IMR-90 (cell line): ENCODE measurements around the gene GPR35. TPM values are rescaled to one million over a fixed set of nuclear protein-coding genes. Genes with fewer than 3 reads are reported as not detected.

Experiments used
- ATAC-seq: fragments of 200-7000 bp; cut with Tn5 transposase; 2 replicates; pipeline ENCODE4 v1.9.1; 2020; ENCODE audit warnings: low read depth, mild to moderate bottlenecking, moderate library complexity
- BruUV-seq: library from RNA; stranded (reverse); fragments of 400-500 nt; replicated peaks from 2 replicates; lab custom pipeline; 2021; lab: Mats Ljungman, UMichigan
- CTCF ChIA-PET: fragments of 300-600 bp; formaldehyde crosslinking; extraction: SDS; loops from one replicate; lab custom pipeline; 2021; ENCODE audit warnings: antibody characterized with exemption; lab: Yijun Ruan, JAX
- POLR2A ChIA-PET: fragments of 300-600 bp; sonication (Branson Sonifier 250); formaldehyde crosslinking; loops from one replicate; lab custom pipeline; 2022; ENCODE audit warnings: antibody characterized with exemption; ENCODE audit not compliant: unreplicated experiment; lab: Charles Lee
- DNase-seq: peaks from one replicate; pipeline ENCODE4 v3.0.0; 2013
- H2AFZ ChIP-seq: replicated peaks from 2 replicates; pipeline ENCODE3; 2013; ENCODE audit warnings: low read length, mild to moderate bottlenecking; ENCODE audit not compliant: poor library complexity
- H2AK5ac ChIP-seq: 2 replicates; pipeline ENCODE4 v1.6.1; 2013; ENCODE audit warnings: low read depth, low read length, inconsistent platforms
- H2AK9ac ChIP-seq: replicated peaks from 2 replicates; pipeline ENCODE3; 2013; ENCODE audit warnings: mild to moderate bottlenecking, low read depth, low read length, moderate library complexity; ENCODE audit not compliant: poor library complexity
- H2BK120ac ChIP-seq: 2 replicates; pipeline ENCODE4 v1.6.1; 2013; ENCODE audit warnings: low read depth, low read length, inconsistent platforms
- H2BK15ac ChIP-seq: 3 replicates; pipeline ENCODE4 v1.6.1; 2013; ENCODE audit warnings: low read depth, low read length, inconsistent platforms
- H2BK20ac ChIP-seq: 2 replicates; pipeline ENCODE4 v1.6.1; 2013; ENCODE audit warnings: low read depth, mild to moderate bottlenecking, inconsistent platforms, low read length, moderate library complexity
- H2BK5ac ChIP-seq: 2 replicates; pipeline ENCODE4 v1.6.1; 2013; ENCODE audit warnings: mild to moderate bottlenecking, low read depth, low read length, inconsistent platforms; ENCODE audit not compliant: poor library complexity, severe bottlenecking
- H3K14ac ChIP-seq: replicated peaks from 2 replicates; pipeline ENCODE4 v1.6.1; 2013; ENCODE audit warnings: low read depth, low read length, inconsistent platforms
- H3K18ac ChIP-seq: 2 replicates; pipeline ENCODE4 v1.6.1; 2013; ENCODE audit warnings: low read depth, low read length, control low read depth
- H3K23ac ChIP-seq: 2 replicates; pipeline ENCODE4 v1.6.1; 2013; ENCODE audit warnings: low read depth, low read length, inconsistent platforms
- H3K27ac ChIP-seq: 2 replicates; pipeline ENCODE4 v1.5.1; 2013; ENCODE audit warnings: mild to moderate bottlenecking, control low read depth, low read length; ENCODE audit not compliant: insufficient read depth
- H3K27me3 ChIP-seq: 2 replicates; pipeline ENCODE4 v1.6.1; 2013; ENCODE audit warnings: low read length; ENCODE audit not compliant: control insufficient read depth, insufficient read depth
- H3K36me3 ChIP-seq: 2 replicates; pipeline ENCODE4 v1.6.1; 2013; ENCODE audit warnings: low read length, mixed read lengths; ENCODE audit not compliant: control insufficient read depth, insufficient read depth
- H3K4ac ChIP-seq: 2 replicates; pipeline ENCODE4 v1.6.1; 2013; ENCODE audit warnings: low read depth, low read length, inconsistent platforms
- H3K4me1 ChIP-seq: 2 replicates; pipeline ENCODE4 v1.6.1; 2013; ENCODE audit warnings: low read length, mixed read lengths; ENCODE audit not compliant: control insufficient read depth, insufficient read depth
- H3K4me2 ChIP-seq: 2 replicates; pipeline ENCODE4 v1.6.1; 2013; ENCODE audit warnings: low read depth, mild to moderate bottlenecking, control low read depth, low read length, moderate library complexity
- H3K4me3 ChIP-seq: 2 replicates; pipeline ENCODE4 v1.5.1; 2013; ENCODE audit warnings: low read depth, mild to moderate bottlenecking, control low read depth, low read length, moderate library complexity; ENCODE audit not compliant: insufficient read depth
- H3K56ac ChIP-seq: 2 replicates; pipeline ENCODE4 v1.6.1; 2013; ENCODE audit warnings: low read length, inconsistent platforms; ENCODE audit not compliant: insufficient read depth; ENCODE audit errors: extremely low read depth
- H3K79me1 ChIP-seq, 2 experiments: 2 replicates each; pipeline ENCODE4 v1.6.1; 2013; ENCODE audit warnings: low read length in 2 of 2, inconsistent platforms in 1 of 2, low read depth in 1 of 2
- H3K9ac ChIP-seq: 2 replicates; pipeline ENCODE4 v1.6.1; 2013; ENCODE audit warnings: low read depth, low read length, control low read depth
- H3K9me1 ChIP-seq: 2 replicates; pipeline ENCODE4 v1.6.1; 2013; ENCODE audit warnings: low read length, inconsistent platforms; ENCODE audit not compliant: insufficient read depth
- H3K9me3 ChIP-seq: 2 replicates; pipeline ENCODE4 v1.6.1; 2013; ENCODE audit warnings: low read length; ENCODE audit not compliant: control insufficient read depth, insufficient read depth
- H4K20me1 ChIP-seq: 2 replicates; pipeline ENCODE4 v1.6.1; 2013; ENCODE audit warnings: low read length, inconsistent platforms; ENCODE audit not compliant: insufficient read depth
- H4K5ac ChIP-seq: 2 replicates; pipeline ENCODE4 v1.6.1; 2013; ENCODE audit warnings: mild to moderate bottlenecking, low read depth, low read length, control low read depth
- H4K8ac ChIP-seq, 2 experiments: 2 replicates each; pipeline ENCODE4 v1.6.1; 2013; ENCODE audit warnings: low read depth in 2 of 2, low read length in 2 of 2, control low read depth in 1 of 2, inconsistent platforms in 1 of 2
- H4K91ac ChIP-seq: 2 replicates; pipeline ENCODE4 v1.6.1; 2013; ENCODE audit warnings: low read depth, low read length, inconsistent platforms; ENCODE audit not compliant: insufficient read depth
- CEBPB ChIP-seq: IDR thresholded peaks from 2 replicates; pipeline ENCODE4 v1.6.1; 2012; ENCODE audit warnings: low read depth, low read length, improper control_type of control experiment
- CHD1 ChIP-seq: IDR thresholded peaks from 2 replicates; pipeline ENCODE4 v1.6.1; 2012; ENCODE audit warnings: low read depth, low read length, improper control_type of control experiment
- RCOR1 ChIP-seq: IDR thresholded peaks from 2 replicates; pipeline ENCODE4 v1.6.1; 2012; ENCODE audit warnings: mild to moderate bottlenecking, low read length, improper control_type of control experiment; ENCODE audit not compliant: insufficient replicate concordance
- SMC3 ChIP-seq: fragments of 150-350 bp; IDR thresholded peaks from 2 replicates; pipeline ENCODE4 v1.6.1; 2016; ENCODE audit warnings: low read depth, mild to moderate bottlenecking, antibody characterized with exemption, low read length, moderate library complexity
- WGBS, 2 experiments: methylation state at CpG; one replicate each; pipeline versions ENCODE4 v1.1.5 to v1.1.7; 2013; ENCODE audit warnings: missing lambda C conversion rate in 2 of 2; ENCODE audit not compliant: insufficient read length in 1 of 2; ENCODE audit errors: extremely low coverage in 2 of 2; 5-methylcytosine and 5-hydroxymethylcytosine counted together
- dilution Hi-C: fragments of 300-500 bp; cut with HindIII; formaldehyde crosslinking; loops from one replicate; pipeline ENCODE4 v1.14.3; 2018; ENCODE audit warnings: low sequenced_read_pairs; ENCODE audit not compliant: unreplicated experiment
- in situ Hi-C: fragments of 300-500 bp; cut with MboI; formaldehyde crosslinking; loops from 3 replicates; pipeline ENCODE4 v1.14.3; 2019; ENCODE audit warnings: low sequenced_read_pairs, inconsistent platforms, mixed read lengths
- intact Hi-C: fragments of 100-400 bp; cut with micrococcal nuclease; formaldehyde crosslinking; loops from 2 replicates; pipeline ENCODE4 v1.10.0; 2022
- polyA plus RNA-seq, 3 experiments: library from polyadenylated mRNA; depleted of rRNA; stranded (reverse); fragments of >200 nt; gene quantifications; 2 replicates each; pipeline ENCODE4 v1.2.3, GENCODE V29; 2012; ENCODE audit warnings: low replicate concordance in 1 of 3
- total RNA-seq: library from RNA; depleted of rRNA; stranded (reverse); fragments of >200 nt; gene quantifications from 2 replicates; pipeline ENCODE4 v1.2.3, GENCODE V29; 2012

The GPR35 gene
- total and polyA plus RNA-seq, 2 of the 4 experiments (the other 2 are of a cell fraction), result 0.31 TPM; not detected in 1

GRCh38 chr2:240627736-240628506, 2.6 kb downstream of the GPR35 start:
- H3K4me3 ChIP-seq, result no peak overlapping the region
- dilution Hi-C loops, result no loop called here
- H2AK9ac ChIP-seq, result no peak overlapping the region
- TF ChIP-seq CEBPB, result no peak
- no peak for TF ChIP-seq RCOR1
- TF ChIP-seq CHD1, result no peak
- TF ChIP-seq SMC3, result no peak
- no peaks in the 10 kb centered on the region for H3K79me1 ChIP-seq
- no peak overlapping the region for H4K8ac ChIP-seq
- ChIA-PET CTCF (no interaction called here), POLR2A (no interaction called here)
- H2BK5ac ChIP-seq, result no peak overlapping the region
- no peaks in the 10 kb centered on the region for H3K36me3 ChIP-seq
- BruUV-seq, result no TSS peak
- no peak overlapping the region for H3K9ac ChIP-seq
- H2BK120ac ChIP-seq, result no peak overlapping the region
- H3K56ac ChIP-seq, result no peak overlapping the region
- no peak overlapping the region for H3K27ac ChIP-seq
- no peak overlapping the region for H3K4me2 ChIP-seq
- peaks cover 2% of the 10 kb centered on the region; the same call in 1 of the 2 replicates for H3K4me1 ChIP-seq
- H3K9me1 ChIP-seq, result no peaks in the 10 kb centered on the region
- H2AK5ac ChIP-seq, result no peak overlapping the region
- H4K20me1 ChIP-seq, result no peaks in the 10 kb centered on the region
- intact Hi-C loops, result no loop called here
- no peak overlapping the region for H3K18ac ChIP-seq
- no CpG with 5 or more reads among the region's 17 CpGs for WGBS, 2 experiments
- no peak overlapping the region for H3K4ac ChIP-seq
- no peak overlapping the region for H4K91ac ChIP-seq
- H2BK20ac ChIP-seq, result no peak overlapping the region
- no peak overlapping the region for H2BK15ac ChIP-seq
- H3K14ac ChIP-seq, result no peak overlapping the region
- no peak overlapping the region for H3K23ac ChIP-seq
- no peak overlapping the region for H4K5ac ChIP-seq
- H3K27me3 ChIP-seq, result peaks cover 12% of the 10 kb centered on the region; the same call in 1 of the 2 replicates
- in situ Hi-C loops, result no loop called here
- H3K9me3 ChIP-seq, result peaks cover 4% of the 10 kb centered on the region; the same call in 1 of the 2 replicates
- DNase-seq (no peak), ATAC-seq (no peak)
- H2AFZ ChIP-seq, result no peak overlapping the region
